ENCODE data around the gene CREBL2.

Gene CREBL2

GRCh38 chr12:12611512-12612306 is at the start of gene CREBL2:
Gene CREBL2 (plus strand): TSS chr12:12611876. CDS start chr12:12612173, 297 bp downstream.
- Histone ChIP-seq H3F3A (ENCODE audit: insufficient read depth, low read length) (no peaks in the 10 kb centered on the region), H2AFZ (ENCODE audit: low read length) (peak within 1 kb of the TSS; percentile 73; the same call in 1 of the 2 replicates), H3K79me2 (ENCODE audit: insufficient read depth, low read length) (no peaks in the 10 kb centered on the region), H3K36me3 (ENCODE audit: insufficient read depth, low read length) (no peaks in the 10 kb centered on the region), H3K27ac (ENCODE audit: low read depth, low read length, poor library complexity, severe bottlenecking) (peak within 1 kb of the TSS; percentile 73), H3K4me2 (ENCODE audit: low read length) (peak within 1 kb of the TSS; percentile 63), H4K20me1 (ENCODE audit: insufficient read depth, low read length) (no peaks in the 10 kb centered on the region), H3K9me2 (ENCODE audit: low read depth, low read length) (no peaks in the 10 kb centered on the region), H3K9me3 (ENCODE audit: low read length) (no peaks in the 10 kb centered on the region), H3K4me3 (ENCODE audit: low read depth, low read length, poor library complexity, severe bottlenecking) (peak within 1 kb of the TSS; percentile 66), H3K27me3 (ENCODE audit: insufficient read depth, low read length) (no peaks in the 10 kb centered on the region), H3K9ac (ENCODE audit: low read length) (peak within 1 kb of the TSS; percentile 66), H3K4me1 (ENCODE audit: insufficient read depth, low read length, severe bottlenecking) (peaks cover 24% of the 10 kb centered on the region)
- no peak for TF ChIP-seq CTCF (IDR thresholded peaks at IDR 0.05; ENCODE audit: low read length)
- TF ChIP-seq EZH2 (IDR thresholded peaks at IDR 0.05; ENCODE audit: borderline replicate concordance, low read length) = no peak

GRCh38 chr12:12562016-12562483 is 49.6 kb upstream of the CREBL2 start:
- TF ChIP-seq EZH2 (IDR thresholded peaks at IDR 0.05; ENCODE audit: borderline replicate concordance, low read length) = no peak
- no peak for TF ChIP-seq CTCF (IDR thresholded peaks at IDR 0.05; ENCODE audit: low read length)
- Histone ChIP-seq H3K4me2 (ENCODE audit: low read length) (peak overlapping the region; percentile 88), H3K9me3 (ENCODE audit: low read length) (no peaks in the 10 kb centered on the region), H3K79me2 (ENCODE audit: insufficient read depth, low read length) (peaks cover 9% of the 10 kb centered on the region; the same call in 1 of the 2 replicates), H3K9me2 (ENCODE audit: low read depth, low read length) (no peaks in the 10 kb centered on the region), H3K36me3 (ENCODE audit: insufficient read depth, low read length) (no peaks in the 10 kb centered on the region), H3K4me3 (ENCODE audit: low read depth, low read length, poor library complexity, severe bottlenecking) (peak overlapping the region; percentile 67), H2AFZ (ENCODE audit: low read length) (no peak overlapping the region), H3K27ac (ENCODE audit: low read depth, low read length, poor library complexity, severe bottlenecking) (peak overlapping the region; percentile 62), H3F3A (ENCODE audit: insufficient read depth, low read length) (peaks cover 16% of the 10 kb centered on the region), H3K27me3 (ENCODE audit: insufficient read depth, low read length) (no peaks in the 10 kb centered on the region), H3K4me1 (ENCODE audit: insufficient read depth, low read length, severe bottlenecking) (peaks cover 37% of the 10 kb centered on the region), H4K20me1 (ENCODE audit: insufficient read depth, low read length) (no peaks in the 10 kb centered on the region), H3K9ac (ENCODE audit: low read length) (peak overlapping the region; percentile 79)

- Histone ChIP-seq H3K27me3 (ENCODE audit: insufficient read depth, low read length) (no peaks in the 10 kb centered on the region), H4K20me1 (ENCODE audit: insufficient read depth, low read length) (no peaks in the 10 kb centered on the region), H3K4me2 (ENCODE audit: low read length) (peak within 1 kb of the TSS; percentile 88), H3F3A (ENCODE audit: insufficient read depth, low read length) (peaks cover 16% of the 10 kb centered on the region), H3K4me1 (ENCODE audit: insufficient read depth, low read length, severe bottlenecking) (peaks cover 37% of the 10 kb centered on the region), H3K79me2 (ENCODE audit: insufficient read depth, low read length) (peaks cover 9% of the 10 kb centered on the region; the same call in 1 of the 2 replicates), H3K36me3 (ENCODE audit: insufficient read depth, low read length) (no peaks in the 10 kb centered on the region), H3K9me2 (ENCODE audit: low read depth, low read length) (no peaks in the 10 kb centered on the region), H3K4me3 (ENCODE audit: low read depth, low read length, poor library complexity, severe bottlenecking) (peak within 1 kb of the TSS; percentile 67), H2AFZ (ENCODE audit: low read length) (peak within 1 kb of the TSS; percentile 59; the same call in 1 of the 2 replicates), H3K9ac (ENCODE audit: low read length) (peak within 1 kb of the TSS; percentile 79), H3K9me3 (ENCODE audit: low read length) (no peaks in the 10 kb centered on the region), H3K27ac (ENCODE audit: low read depth, low read length, poor library complexity, severe bottlenecking) (peak within 1 kb of the TSS; percentile 82)
- TF ChIP-seq CTCF (IDR thresholded peaks at IDR 0.05; ENCODE audit: low read length) = no peak; the same call in 1 of the 2 replicates
- no peak for TF ChIP-seq EZH2 (IDR thresholded peaks at IDR 0.05; ENCODE audit: borderline replicate concordance, low read length)
These were observed 49.0 kb upstream of the CREBL2 start, which contains the start of gene DUSP16 for GRCh38 chr12:12562585-12563261. Gene DUSP16 (minus strand): TSS chr12:12562863. CDS start chr12:12521098, 41,765 bp downstream.

All from OCI-LY1 (cell line).